Measurements from ENCODE around the gene BAHCC1.

Gene BAHCC1

GRCh38 chr17:81500047-81500446 is 104.8 kb downstream of the BAHCC1 start:
- DNase-seq = no peak
- Histone ChIP-seq H3K27ac (ENCODE audit: low read length) (no peak overlapping the region), H3K4me2 (ENCODE audit: low read depth, low read length) (no peak overlapping the region)

GRCh38 chr17:81502471-81503017 is 107.3 kb downstream of the BAHCC1 start:
- Histone ChIP-seq H4K20me1 (ENCODE audit: insufficient read depth, low read length) (no peaks in the 10 kb centered on the region), H3K9ac (ENCODE audit: low read length) (no peak overlapping the region)
- no peak for TF ChIP-seq EZH2 (optimal IDR thresholded peaks at IDR 0.05; ENCODE audit: low read depth, low read length)
- TF ChIP-seq CTCF (IDR thresholded peaks at IDR 0.05; ENCODE audit: low read length) = no peak

More at GRCh38 chr17:81500047-81500446, 104.8 kb downstream of the BAHCC1 start:
- no peaks in the 10 kb centered on the region for H4K20me1 ChIP-seq (ENCODE audit: insufficient read depth, low read length)
- TF ChIP-seq EZH2 (optimal IDR thresholded peaks at IDR 0.05; ENCODE audit: low read depth, low read length) = no peak
- TF ChIP-seq EZH2phosphoT487 (IDR thresholded peaks at IDR 0.05; ENCODE audit: low read length) = no peak
- no peak for TF ChIP-seq CTCF (IDR thresholded peaks at IDR 0.05; ENCODE audit: low read length)
- H3K9me2 ChIP-seq (replicated peaks; ENCODE audit: insufficient read depth, low read length) = no peaks in the 10 kb centered on the region
- H3K4me3 ChIP-seq (ENCODE audit: low read length) = no peak overlapping the region
- H3K27me3 ChIP-seq (replicated peaks; ENCODE audit: insufficient read depth, low read length) = peaks cover 91% of the 10 kb centered on the region
- no peak overlapping the region for H3K9ac ChIP-seq (ENCODE audit: low read length)
- H3K36me3 ChIP-seq (replicated peaks; ENCODE audit: insufficient read depth, low read length) = no peaks in the 10 kb centered on the region
- no peaks in the 10 kb centered on the region for H3F3A ChIP-seq (ENCODE audit: insufficient read depth, low read length)
- H3K4me1 ChIP-seq (ENCODE audit: low read length) = peaks cover under 1% of the 10 kb centered on the region; the same call in 1 of the 2 replicates
- no peaks in the 10 kb centered on the region for H3K9me3 ChIP-seq (replicated peaks; ENCODE audit: insufficient read depth, low read length)
- H3K79me2 ChIP-seq (ENCODE audit: low read length) = no peaks in the 10 kb centered on the region
- H2AFZ ChIP-seq (ENCODE audit: low read length) = no peak overlapping the region

GRCh38 chr17:81503619-81504018 is 108.4 kb downstream of the BAHCC1 start:
- Histone ChIP-seq H3K27ac (ENCODE audit: low read length) (no peak overlapping the region), H4K20me1 (ENCODE audit: insufficient read depth, low read length) (no peaks in the 10 kb centered on the region; the same call in 1 of the 2 replicates), H3K4me3 (ENCODE audit: low read length) (no peak overlapping the region), H2AFZ (ENCODE audit: low read length) (no peak overlapping the region), H3K4me1 (ENCODE audit: low read length) (no peaks in the 10 kb centered on the region), H3K36me3 (replicated peaks; ENCODE audit: insufficient read depth, low read length) (no peaks in the 10 kb centered on the region), H3K27me3 (replicated peaks; ENCODE audit: insufficient read depth, low read length) (peaks cover 66% of the 10 kb centered on the region), H3K9me2 (replicated peaks; ENCODE audit: insufficient read depth, low read length) (no peaks in the 10 kb centered on the region), H3F3A (ENCODE audit: insufficient read depth, low read length) (peaks cover 9% of the 10 kb centered on the region), H3K79me2 (ENCODE audit: low read length) (no peaks in the 10 kb centered on the region), H3K9ac (ENCODE audit: low read length) (no peak overlapping the region), H3K4me2 (ENCODE audit: low read depth, low read length) (no peak overlapping the region), H3K9me3 (replicated peaks; ENCODE audit: insufficient read depth, low read length) (no peaks in the 10 kb centered on the region)
- no peak for TF ChIP-seq EZH2phosphoT487 (IDR thresholded peaks at IDR 0.05; ENCODE audit: low read length)
- TF ChIP-seq CTCF (IDR thresholded peaks at IDR 0.05; ENCODE audit: low read length) = no peak
- TF ChIP-seq EZH2 (optimal IDR thresholded peaks at IDR 0.05; ENCODE audit: low read depth, low read length) = no peak
- DNase-seq = no peak

More at GRCh38 chr17:81502471-81503017, 107.3 kb downstream of the BAHCC1 start:
- H3K4me3 ChIP-seq (ENCODE audit: low read length) = no peak overlapping the region
- no peak overlapping the region for H3K27ac ChIP-seq (ENCODE audit: low read length)
- H3K4me2 ChIP-seq (ENCODE audit: low read depth, low read length) = no peak overlapping the region
- no peak overlapping the region for H2AFZ ChIP-seq (ENCODE audit: low read length)
- DNase-seq = no peak
- peaks cover 74% of the 10 kb centered on the region for H3K27me3 ChIP-seq (replicated peaks; ENCODE audit: insufficient read depth, low read length)
- H3F3A ChIP-seq (ENCODE audit: insufficient read depth, low read length) = peaks cover 2% of the 10 kb centered on the region
- H3K9me2 ChIP-seq (replicated peaks; ENCODE audit: insufficient read depth, low read length) = no peaks in the 10 kb centered on the region
- no peaks in the 10 kb centered on the region for H3K9me3 ChIP-seq (replicated peaks; ENCODE audit: insufficient read depth, low read length)
- H3K4me1 ChIP-seq (ENCODE audit: low read length) = no peaks in the 10 kb centered on the region
- H3K36me3 ChIP-seq (replicated peaks; ENCODE audit: insufficient read depth, low read length) = no peaks in the 10 kb centered on the region
- H3K79me2 ChIP-seq (ENCODE audit: low read length) = no peaks in the 10 kb centered on the region
